ENCODE data around the gene PSMD14.

DNA sequence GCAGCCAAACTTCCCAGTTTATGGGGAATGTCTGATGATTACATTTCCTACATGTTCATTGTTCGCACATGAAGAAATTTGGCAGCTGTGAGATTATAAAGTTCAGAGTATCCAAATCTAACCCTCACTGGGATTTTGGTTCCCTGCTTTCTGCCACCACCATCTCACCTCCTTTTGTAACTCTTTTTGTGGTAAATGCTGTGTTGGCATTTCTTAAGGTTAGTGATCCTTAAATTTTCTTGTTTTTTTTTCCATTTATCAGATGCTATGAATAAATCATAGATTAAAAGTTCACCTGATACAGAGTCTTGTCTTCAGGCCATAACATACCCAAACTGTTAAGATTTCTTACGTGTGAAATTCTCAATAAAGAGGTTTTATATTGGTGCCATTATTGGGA is 99.4 kb downstream of the PSMD14 start:
- TF ChIP-seq RXRA (IDR thresholded peaks at IDR 0.05; ENCODE audit: insufficient read depth, low read depth, low read length): no peak
- TF ChIP-seq, protein P1, sequence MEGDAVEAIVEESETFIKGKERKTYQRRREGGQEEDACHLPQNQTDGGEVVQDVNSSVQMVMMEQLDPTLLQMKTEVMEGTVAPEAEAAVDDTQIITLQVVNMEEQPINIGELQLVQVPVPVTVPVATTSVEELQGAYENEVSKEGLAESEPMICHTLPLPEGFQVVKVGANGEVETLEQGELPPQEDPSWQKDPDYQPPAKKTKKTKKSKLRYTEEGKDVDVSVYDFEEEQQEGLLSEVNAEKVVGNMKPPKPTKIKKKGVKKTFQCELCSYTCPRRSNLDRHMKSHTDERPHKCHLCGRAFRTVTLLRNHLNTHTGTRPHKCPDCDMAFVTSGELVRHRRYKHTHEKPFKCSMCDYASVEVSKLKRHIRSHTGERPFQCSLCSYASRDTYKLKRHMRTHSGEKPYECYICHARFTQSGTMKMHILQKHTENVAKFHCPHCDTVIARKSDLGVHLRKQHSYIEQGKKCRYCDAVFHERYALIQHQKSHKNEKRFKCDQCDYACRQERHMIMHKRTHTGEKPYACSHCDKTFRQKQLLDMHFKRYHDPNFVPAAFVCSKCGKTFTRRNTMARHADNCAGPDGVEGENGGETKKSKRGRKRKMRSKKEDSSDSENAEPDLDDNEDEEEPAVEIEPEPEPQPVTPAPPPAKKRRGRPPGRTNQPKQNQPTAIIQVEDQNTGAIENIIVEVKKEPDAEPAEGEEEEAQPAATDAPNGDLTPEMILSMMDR (IDR thresholded peaks at IDR 0.05; ENCODE audit: control extremely low read depth in 1 of 3, insufficient read depth in 1 of 3, low read depth in 1 of 3, low read length in 3 of 3): no peak
- no peak for TF ChIP-seq EP300 (IDR thresholded peaks at IDR 0.05; ENCODE audit: borderline replicate concordance in 1 of 2, low read depth in 2 of 2, low read length in 2 of 2)
- no peak for TF ChIP-seq SP1 (IDR thresholded peaks at IDR 0.05; ENCODE audit: low read depth, low read length)
- TF ChIP-seq SUZ12 (IDR thresholded peaks at IDR 0.05; ENCODE audit: low read length): no peak
- no peak for TF ChIP-seq POLR2AphosphoS5 (IDR thresholded peaks at IDR 0.05; ENCODE audit: low read depth, low read length)
- TF ChIP-seq EZH2 (IDR thresholded peaks at IDR 0.05; ENCODE audit: low read depth, low read length, severe bottlenecking): no peak
- TF ChIP-seq, protein P2, sequence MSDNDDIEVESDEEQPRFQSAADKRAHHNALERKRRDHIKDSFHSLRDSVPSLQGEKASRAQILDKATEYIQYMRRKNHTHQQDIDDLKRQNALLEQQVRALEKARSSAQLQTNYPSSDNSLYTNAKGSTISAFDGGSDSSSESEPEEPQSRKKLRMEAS (IDR thresholded peaks at IDR 0.05): no peak
- TF ChIP-seq RBBP5 (IDR thresholded peaks at IDR 0.05; ENCODE audit: borderline replicate concordance, low read depth, low read length): no peak

All from H1 (cell line).